GM19468 (cell line): ENCODE results near the gene MRPL23.

Source experiments
- ATAC-seq: cut with Tn5 transposase; IDR thresholded peaks from one replicate; pipeline ENCODE4 v1.9.1; 2021; ENCODE audit warnings: mild to moderate bottlenecking, moderate library complexity, moderate number of reproducible peaks; ENCODE audit not compliant: unreplicated experiment; ENCODE audit errors: extremely low read depth

The MRPL23 gene

GRCh38 chr11:1920909-1921573 lies 26.1 kb upstream of the MRPL23 start:
- ATAC-seq: no peak

GRCh38 chr11:1921574-1922141 lies 25.5 kb upstream of the MRPL23 start:
- no peak for ATAC-seq

- no peak for ATAC-seq
Observed at GRCh38 chr11:1922481-1923081, 24.6 kb upstream of the MRPL23 start.

- no peak for ATAC-seq
Observed at GRCh38 chr11:1923201-1923956, 23.8 kb upstream of the MRPL23 start.

GRCh38 chr11:1924181-1924580 lies 23.0 kb upstream of the MRPL23 start:
- ATAC-seq: no peak

- no peak for ATAC-seq
Observed at GRCh38 chr11:1924646-1925372, 22.3 kb upstream of the MRPL23 start.

GRCh38 chr11:1925373-1926155 lies 21.6 kb upstream of the MRPL23 start:
- no peak for ATAC-seq

GRCh38 chr11:1926156-1927025 lies 20.7 kb upstream of the MRPL23 start:
- ATAC-seq: no peak

- no peak for ATAC-seq
Observed at GRCh38 chr11:1927026-1927847, 19.9 kb upstream of the MRPL23 start.

GRCh38 chr11:1927848-1928469 lies 19.2 kb upstream of the MRPL23 start:
- ATAC-seq: no peak

- no peak for ATAC-seq
Observed at GRCh38 chr11:1928470-1928890, 18.7 kb upstream of the MRPL23 start.

- no peak for ATAC-seq
Observed at GRCh38 chr11:1928891-1929541, 18.1 kb upstream of the MRPL23 start.

GRCh38 chr11:1929621-1930461 lies 17.3 kb upstream of the MRPL23 start:
- no peak for ATAC-seq

- ATAC-seq: no peak
Observed at GRCh38 chr11:1930462-1930830, 16.7 kb upstream of the MRPL23 start.

- ATAC-seq: no peak
Observed at GRCh38 chr11:1931341-1932104, 15.6 kb upstream of the MRPL23 start.
